SIG-M5 treated with dmso at 0.1 percent for 504 hours (cell line): ENCODE data around the gene TBX19.
"Not testable (repeated sequence)": the region's sequence is repeated elsewhere in the genome, so short reads cannot be mapped to it uniquely, and the experiment has no call there.

Experiments used
- DNase-seq: peaks from one replicate; lab custom pipeline; 2025; ENCODE audit not compliant: unreplicated experiment; lab: John Stamatoyannopoulos, UW

TBX19 gene

GRCh38 chr1:168354335-168355269 is 73.9 kb downstream of the TBX19 start:
- not testable (repeated sequence) for DNase-seq

- no peak for DNase-seq
Observed at GRCh38 chr1:168360151-168361021, 79.7 kb downstream of the TBX19 start.

DNA sequence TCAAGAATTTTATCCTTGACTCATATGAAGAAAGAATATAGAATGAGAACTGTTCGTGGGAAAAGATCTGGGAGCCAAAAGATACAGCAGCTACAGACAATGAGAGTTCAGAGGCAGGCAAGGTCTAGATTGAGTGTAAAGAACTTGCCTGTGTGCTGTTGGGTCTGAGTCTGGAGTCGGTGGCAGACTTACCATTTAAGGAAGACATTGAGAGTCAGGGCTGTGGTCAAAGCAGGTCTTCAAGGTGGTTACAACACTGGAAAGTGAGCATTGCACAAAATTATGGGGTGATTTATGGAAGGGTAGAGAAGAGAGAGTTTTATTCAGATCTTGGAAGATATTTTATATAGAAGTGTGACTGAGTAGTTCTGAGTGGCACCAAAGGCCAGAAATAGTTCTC is 80.6 kb downstream of the TBX19 start:
- DNase-seq: no peak

DNA sequence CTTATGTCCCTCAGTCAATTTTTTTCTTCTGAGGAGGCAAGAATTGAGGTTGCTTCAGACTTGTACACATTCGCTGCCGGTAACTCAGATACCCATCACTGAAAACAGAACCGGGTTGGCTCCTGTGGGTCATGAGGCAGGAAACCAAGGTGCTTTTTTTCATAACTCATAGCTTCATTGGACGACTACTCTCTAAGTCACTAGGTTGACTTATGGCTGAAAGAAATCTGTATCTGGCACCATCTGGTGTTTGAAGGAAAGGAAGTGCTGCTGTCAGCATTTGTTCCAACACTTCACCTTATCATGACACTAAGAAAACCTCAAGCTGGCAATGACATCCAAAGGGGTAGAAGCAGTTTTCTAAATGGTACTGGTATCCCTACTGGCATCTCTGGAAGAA is 82.3 kb downstream of the TBX19 start:
- no peak for DNase-seq
